B cell (primary cell): Measurements from ENCODE around the gene HTR2A. TPM values are rescaled to one million over a fixed set of nuclear protein-coding genes. Genes with fewer than 3 reads are reported as not detected.

ENCODE experiments used
- ATAC-seq: fragments of 200-7000 bp; cut with Tn5 transposase; one replicate; pipeline ENCODE4 v1.10.0; 2021; ENCODE audit warnings: low read depth, mild to moderate bottlenecking, moderate number of reproducible peaks, moderate library complexity
- CTCF ChIA-PET: fragments of 350-600 bp; sonication (Branson Sonifier 250); formaldehyde crosslinking; loops from one replicate; lab custom pipeline; 2021; ENCODE audit warnings: antibody characterized with exemption, inconsistent platforms; lab: Charles Lee
- POLR2A ChIA-PET: fragments of 350-600 bp; sonication (Branson Sonifier 250); formaldehyde crosslinking; loops from one replicate; lab custom pipeline; 2021; ENCODE audit warnings: antibody characterized with exemption; lab: Charles Lee
- DNase-seq: peaks from one replicate; pipeline ENCODE4 v3.0.0; 2013
- H2AFZ ChIP-seq: 2 replicates; pipeline ENCODE4 v1.6.1; 2012; ENCODE audit warnings: mild to moderate bottlenecking, low read depth, low read length; ENCODE audit not compliant: insufficient read depth, poor library complexity, severe bottlenecking
- H3K27ac ChIP-seq, 2 donors: 1 replicate in 1 of 2; 2 replicates in 1 of 2; pipeline ENCODE4 v1.5.1; 2012 to 2013; ENCODE audit warnings: low read length in 2 of 2, mild to moderate bottlenecking in 2 of 2, moderate library complexity in 1 of 2
- H3K27me3 ChIP-seq, 4 experiments: fragments of 200-600 bp in 1 of 4; sonication (generic) in 1 of 4; replicated peaks in 1 of 4; 1 replicate in 2 of 4; 2 replicates in 2 of 4; pipeline versions ENCODE4 v1.6.1 to v1.7.0; 2013 to 2016; ENCODE audit warnings: low read length in 3 of 4, mild to moderate bottlenecking in 2 of 4, mixed read lengths in 1 of 4, moderate library complexity in 1 of 4; ENCODE audit not compliant: insufficient read depth in 4 of 4, control insufficient read depth in 3 of 4; ENCODE audit errors: control extremely low read depth in 1 of 4
- H3K36me3 ChIP-seq, 2 experiments: replicated peaks in 1 of 2; 1 replicate in 1 of 2; 2 replicates in 1 of 2; pipeline versions ENCODE4 v1.6.1 to v1.7.1; 2013; ENCODE audit warnings: low read length in 1 of 2; ENCODE audit not compliant: insufficient read depth in 2 of 2, control insufficient read depth in 1 of 2; ENCODE audit errors: control extremely low read depth in 1 of 2, extremely low read depth in 1 of 2
- H3K4me1 ChIP-seq, 2 donors: fragments of 200-600 bp in 1 of 2; sonication (generic) in 1 of 2; 1 replicate in 1 of 2; 2 replicates in 1 of 2; pipeline versions ENCODE4 v1.5.1 to v1.6.1; 2013 to 2017; ENCODE audit warnings: low read length in 2 of 2; ENCODE audit not compliant: control insufficient read depth in 2 of 2, insufficient read depth in 2 of 2
- H3K4me2 ChIP-seq: replicated peaks from 2 replicates; pipeline ENCODE3; 2012; ENCODE audit warnings: mild to moderate bottlenecking, low read depth, low read length; ENCODE audit not compliant: poor library complexity, severe bottlenecking
- H3K4me3 ChIP-seq, 5 experiments: fragments of 200-600 bp in 1 of 5; sonication (generic) in 1 of 5; 1 replicate in 3 of 5; 2 replicates in 2 of 5; pipeline versions ENCODE4 v1.5.1 to v1.7.0; 2011 to 2016; ENCODE audit warnings: low read length in 4 of 5, mild to moderate bottlenecking in 4 of 5, low read depth in 2 of 5, control low read depth in 1 of 5, moderate library complexity in 1 of 5; ENCODE audit not compliant: insufficient read depth in 1 of 5; ENCODE audit errors: control extremely low read depth in 1 of 5, extremely low read depth in 1 of 5
- H3K79me2 ChIP-seq: fragments of 200-600 bp; sonication (generic); one replicate; pipeline ENCODE4 v1.6.0; 2016; ENCODE audit warnings: low read length; ENCODE audit not compliant: control insufficient read depth, insufficient read depth
- H3K9ac ChIP-seq: fragments of 200-600 bp; sonication (generic); 2 replicates; pipeline ENCODE4 v1.6.1; 2017; ENCODE audit warnings: mild to moderate bottlenecking, low read length, moderate library complexity
- H3K9me3 ChIP-seq, 3 donors: one replicate each; pipeline versions ENCODE4 v1.6.1 to v1.7.1; 2013; ENCODE audit warnings: low read length in 2 of 3; ENCODE audit not compliant: control insufficient read depth in 2 of 3, insufficient read depth in 1 of 3; ENCODE audit errors: control extremely low read depth in 1 of 3
- H4K20me1 ChIP-seq: 2 replicates; pipeline ENCODE4 v1.6.0; 2012; ENCODE audit warnings: mild to moderate bottlenecking, low read length; ENCODE audit not compliant: insufficient read depth, control insufficient read depth, poor library complexity, severe bottlenecking
- H3K27ac Mint-ChIP-seq: one replicate; pipeline ENCODE4 v1.8.0; 2021; ENCODE audit warnings: mixed read lengths
- H3K27me3 Mint-ChIP-seq: one replicate; pipeline ENCODE4 v1.8.0; 2021; ENCODE audit warnings: mixed read lengths
- H3K4me1 Mint-ChIP-seq: one replicate; pipeline ENCODE4 v1.8.0; 2021; ENCODE audit warnings: mixed read lengths
- H3K4me3 Mint-ChIP-seq: one replicate; pipeline ENCODE4 v1.8.0; 2021; ENCODE audit warnings: mixed read lengths
- H3K9me3 Mint-ChIP-seq: one replicate; pipeline ENCODE4 v1.8.0; 2022; ENCODE audit warnings: mixed read lengths; ENCODE audit not compliant: insufficient read depth
- CTCF ChIP-seq: fragments of 200-600 bp; IDR thresholded peaks from one replicate; pipeline ENCODE4 v1.8.0; 2022; ENCODE audit warnings: antibody characterized with exemption, mild to moderate bottlenecking
- EZH2 ChIP-seq: IDR thresholded peaks from 2 replicates; pipeline ENCODE4 v1.6.1; 2012; ENCODE audit warnings: borderline replicate concordance, low read depth, mild to moderate bottlenecking, moderate library complexity, low read length; ENCODE audit not compliant: insufficient read depth, poor library complexity, severe bottlenecking
- WGBS: methylation state at CpG from one replicate; pipeline ENCODE4 v1.1.5; 2013; ENCODE audit warnings: missing lambda C conversion rate; ENCODE audit not compliant: insufficient coverage; 5-methylcytosine and 5-hydroxymethylcytosine counted together
- intact Hi-C: fragments of 100-400 bp; cut with micrococcal nuclease; formaldehyde crosslinking; loops from one replicate; pipeline ENCODE4 v1.10.0; 2022
- polyA plus RNA-seq: library from polyadenylated mRNA; depleted of rRNA; stranded (reverse); fragments of >200 nt; gene quantifications from 2 replicates; pipeline ENCODE4 v1.2.3, GENCODE V29; 2012
- total RNA-seq, 2 donors: library from RNA; stranded (reverse); fragments of 120-200 nt in 1 of 2; gene quantifications; 1 replicate in 1 of 2; 2 replicates in 1 of 2; pipeline versions ENCODE4 v1.2.3 to v1.2.4, GENCODE V29; 2013 to 2022

Gene HTR2A
- total and polyA plus RNA-seq, 2 donors (not counting 1 experiment from before 2014, with no cell fraction given): not detected

GRCh38 chr13:46913757-46914156 lies 16.9 kb upstream of the HTR2A start:
- TF ChIP-seq EZH2 (no peak), CTCF (no peak)
- H3K9ac ChIP-seq: no peak overlapping the region
- H3K79me2 ChIP-seq: no peaks in the 10 kb centered on the region
- intact Hi-C loops: no loop called here
- no CpG with 5 or more reads among the region's 1 CpG for WGBS
- H3K4me1 ChIP-seq: no peaks in the 10 kb centered on the region
- no peak for ATAC-seq
- no peak overlapping the region for H2AFZ ChIP-seq
- H3K9me3 Mint-ChIP-seq: no peaks in the 10 kb centered on the region
- no peaks in the 10 kb centered on the region for H4K20me1 ChIP-seq
- peaks cover 23% of the 10 kb centered on the region for H3K27me3 Mint-ChIP-seq
- ChIA-PET CTCF (no interaction called here), POLR2A (no interaction called here)
- no peaks in the 10 kb centered on the region for H3K4me1 Mint-ChIP-seq
- H3K9me3 ChIP-seq: no peaks in the 10 kb centered on the region
- DNase-seq: no peak
- no peak overlapping the region for H3K4me3 Mint-ChIP-seq
- H3K27ac ChIP-seq: no peak overlapping the region
- H3K4me2 ChIP-seq: no peak overlapping the region
- no peak overlapping the region for H3K27ac Mint-ChIP-seq
- H3K36me3 ChIP-seq: no peaks in the 10 kb centered on the region
- no peak overlapping the region for H3K4me3 ChIP-seq
- peaks cover 0 to 2% (median 0%) of the 10 kb centered on the region in 4 experiments for H3K27me3 ChIP-seq

- H3K4me3 Mint-ChIP-seq: no peak overlapping the region
- H4K20me1 ChIP-seq: no peaks in the 10 kb centered on the region
- no peaks in the 10 kb centered on the region for H3K9me3 ChIP-seq
- H3K79me2 ChIP-seq: no peaks in the 10 kb centered on the region
- WGBS: no CpG with 5 or more reads among the region's 3 CpGs
- no peaks in the 10 kb centered on the region for H3K4me1 Mint-ChIP-seq
- intact Hi-C loops: no loop called here
- DNase-seq (no peak), ATAC-seq (no peak)
- no peaks in the 10 kb centered on the region for H3K4me1 ChIP-seq
- ChIA-PET POLR2A (no interaction called here), CTCF (no interaction called here)
- peaks cover 19% of the 10 kb centered on the region for H3K27me3 Mint-ChIP-seq
- H3K27me3 ChIP-seq: peaks cover 0 to 2% (median 0%) of the 10 kb centered on the region in 4 experiments
- H3K9ac ChIP-seq: no peak overlapping the region
- H2AFZ ChIP-seq: no peak overlapping the region
- H3K9me3 Mint-ChIP-seq: no peaks in the 10 kb centered on the region
- no peak overlapping the region for H3K4me3 ChIP-seq
- no peak overlapping the region for H3K4me2 ChIP-seq
- H3K36me3 ChIP-seq: no peaks in the 10 kb centered on the region
- no peak overlapping the region for H3K27ac ChIP-seq
- TF ChIP-seq EZH2 (no peak), CTCF (no peak)
- no peak overlapping the region for H3K27ac Mint-ChIP-seq
Measured at GRCh38 chr13:46909042-46909441, 12.2 kb upstream of the HTR2A start.
